NB4 (cell line): ENCODE data around the gene C3orf22.

Source experiments
- CTCF ChIP-seq: IDR thresholded peaks from one replicate; pipeline ENCODE4 v1.5.1; 2012; ENCODE audit warnings: low read depth, low read length
- MAX ChIP-seq: IDR thresholded peaks from 2 replicates; pipeline ENCODE4 v1.6.1; 2011; ENCODE audit warnings: low read depth, low read length
- MYC ChIP-seq: IDR thresholded peaks from 2 replicates; pipeline ENCODE4 v1.6.1; 2011; ENCODE audit warnings: low read depth, low read length
- POLR2A ChIP-seq: IDR thresholded peaks from 2 replicates; pipeline ENCODE4 v1.6.1; 2011; ENCODE audit warnings: mild to moderate bottlenecking; ENCODE audit not compliant: insufficient read length; ENCODE audit errors: extremely low read depth

GRCh38 chr3:126545544-126545943, 13.2 kb downstream of the C3orf22 start:
- TF ChIP-seq CTCF (no peak), MYC (no peak), POLR2A (no peak), MAX (no peak)
